ENCODE measurements around the gene SLC13A1.

The SLC13A1 gene

DNA sequence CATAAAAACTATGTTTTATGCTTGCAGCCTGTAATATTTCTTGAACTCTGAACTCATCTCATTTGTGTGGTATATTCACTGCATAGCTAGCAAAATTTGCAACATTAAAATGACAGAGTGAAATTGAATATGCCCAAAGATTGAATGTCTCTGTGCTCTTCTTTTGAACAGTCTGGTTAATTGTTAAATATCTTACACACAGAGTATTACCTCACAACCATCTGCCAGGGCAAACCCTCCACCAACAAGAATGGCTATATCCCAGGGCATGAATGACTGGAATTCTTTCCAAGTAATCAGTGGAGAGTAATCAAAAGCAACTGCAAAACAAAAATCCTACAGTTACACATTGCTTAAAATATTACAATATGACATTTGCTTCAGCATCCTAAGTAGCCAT, 76.9 kb downstream of the SLC13A1 start:
- TF ChIP-seq, protein P1, sequence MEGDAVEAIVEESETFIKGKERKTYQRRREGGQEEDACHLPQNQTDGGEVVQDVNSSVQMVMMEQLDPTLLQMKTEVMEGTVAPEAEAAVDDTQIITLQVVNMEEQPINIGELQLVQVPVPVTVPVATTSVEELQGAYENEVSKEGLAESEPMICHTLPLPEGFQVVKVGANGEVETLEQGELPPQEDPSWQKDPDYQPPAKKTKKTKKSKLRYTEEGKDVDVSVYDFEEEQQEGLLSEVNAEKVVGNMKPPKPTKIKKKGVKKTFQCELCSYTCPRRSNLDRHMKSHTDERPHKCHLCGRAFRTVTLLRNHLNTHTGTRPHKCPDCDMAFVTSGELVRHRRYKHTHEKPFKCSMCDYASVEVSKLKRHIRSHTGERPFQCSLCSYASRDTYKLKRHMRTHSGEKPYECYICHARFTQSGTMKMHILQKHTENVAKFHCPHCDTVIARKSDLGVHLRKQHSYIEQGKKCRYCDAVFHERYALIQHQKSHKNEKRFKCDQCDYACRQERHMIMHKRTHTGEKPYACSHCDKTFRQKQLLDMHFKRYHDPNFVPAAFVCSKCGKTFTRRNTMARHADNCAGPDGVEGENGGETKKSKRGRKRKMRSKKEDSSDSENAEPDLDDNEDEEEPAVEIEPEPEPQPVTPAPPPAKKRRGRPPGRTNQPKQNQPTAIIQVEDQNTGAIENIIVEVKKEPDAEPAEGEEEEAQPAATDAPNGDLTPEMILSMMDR (IDR thresholded peaks at IDR 0.05) = no peak

DNA sequence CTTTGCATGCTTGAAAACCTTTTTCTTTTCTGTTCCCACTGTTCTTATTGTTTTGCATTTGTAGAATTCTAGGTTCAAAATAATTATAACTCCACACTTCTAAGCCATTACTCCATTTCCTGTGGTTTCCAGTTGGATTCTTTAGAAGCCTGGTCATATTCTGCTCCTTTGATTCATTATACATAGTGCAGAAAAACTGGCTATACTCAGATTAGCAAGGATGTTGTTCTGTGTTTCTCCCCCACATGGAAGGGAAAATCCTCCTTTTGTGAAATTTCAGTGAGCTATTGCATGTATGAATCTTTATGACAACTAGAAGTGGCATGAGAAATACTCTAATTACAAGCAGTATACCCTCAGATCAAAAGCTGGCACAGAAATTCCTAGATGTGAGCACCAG, 79.5 kb downstream of the SLC13A1 start:
- TF ChIP-seq, protein P1 (IDR thresholded peaks at IDR 0.05) = no peak

DNA sequence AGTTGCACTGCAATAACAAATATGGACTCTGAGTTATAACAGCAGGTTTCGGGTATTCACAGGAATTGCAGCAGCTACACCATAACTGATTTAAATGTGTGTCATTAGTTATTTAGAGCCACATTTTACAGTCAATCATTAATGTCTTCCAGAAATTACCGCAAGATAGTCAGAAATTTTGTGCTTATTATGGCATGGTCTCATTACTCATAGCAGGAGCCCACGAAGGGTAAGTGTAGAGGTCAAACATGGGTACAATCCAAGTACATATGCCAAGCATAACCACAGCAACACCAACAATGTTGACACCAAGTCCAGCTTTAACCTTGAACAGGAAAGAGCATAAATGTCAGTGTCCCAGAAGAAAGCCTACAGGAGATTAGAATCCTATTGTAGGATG, 84.4 kb downstream of the SLC13A1 start:
- TF ChIP-seq, protein P1 (IDR thresholded peaks at IDR 0.05) = no peak

DNA sequence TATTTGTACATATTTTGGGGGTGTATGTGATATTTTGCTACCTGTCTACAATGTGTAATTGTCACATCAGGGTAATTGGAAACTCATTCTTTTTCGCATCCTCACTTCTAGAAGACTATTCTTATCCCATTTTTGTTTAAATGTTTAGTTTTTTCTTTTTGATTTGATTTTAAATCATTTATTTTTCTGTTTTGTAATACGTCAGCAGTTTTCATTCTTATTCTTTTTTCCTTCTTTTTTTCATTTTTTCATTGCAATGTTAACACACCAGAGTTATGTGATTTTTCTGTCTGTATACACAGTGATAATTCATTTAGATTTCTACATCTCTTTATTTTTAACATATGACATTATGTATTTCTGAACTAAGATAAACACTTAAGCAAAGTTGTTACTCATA, 85.5 kb downstream of the SLC13A1 start:
- TF ChIP-seq, protein P1 (IDR thresholded peaks at IDR 0.05) = no peak

DNA sequence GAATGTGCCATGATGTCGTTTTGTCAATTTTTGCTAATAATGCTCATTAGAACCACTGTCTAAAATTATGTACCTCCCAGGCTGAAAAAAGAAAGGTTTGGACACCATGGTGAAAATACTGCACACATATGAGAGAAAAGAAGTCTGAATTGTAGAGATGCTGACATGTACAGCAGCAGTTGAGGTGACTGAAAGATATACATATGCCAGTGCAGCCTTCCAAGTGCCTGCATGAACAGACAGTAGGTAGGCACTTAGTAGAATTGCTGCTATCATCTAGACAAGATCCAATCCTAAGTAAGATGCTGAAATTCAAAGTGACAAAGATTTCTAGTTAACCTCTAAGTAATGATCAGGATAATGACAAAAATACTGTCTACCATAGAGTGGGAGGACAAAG, 86.9 kb downstream of the SLC13A1 start:
- TF ChIP-seq, protein P1 (IDR thresholded peaks at IDR 0.05) = no peak

DNA sequence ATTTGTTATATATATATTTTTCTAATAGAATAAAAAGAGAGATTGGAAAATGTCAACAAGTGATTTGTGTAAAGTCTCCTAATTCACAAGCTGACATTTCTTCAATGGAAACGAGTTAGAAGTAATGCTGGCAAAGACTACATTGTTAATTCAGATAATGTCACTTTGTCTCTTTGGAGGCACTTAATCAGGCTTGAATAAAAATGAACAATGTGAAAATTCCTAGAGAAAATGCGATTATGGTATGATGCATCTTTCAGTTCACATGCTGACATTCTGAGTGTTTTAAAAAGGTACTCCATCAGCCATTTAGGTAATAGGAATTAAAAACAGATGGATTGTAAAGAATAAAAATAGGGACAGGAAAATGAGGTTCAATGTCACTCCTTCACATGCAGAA, 100.1 kb downstream of the SLC13A1 start:
- TF ChIP-seq, protein P1 (IDR thresholded peaks at IDR 0.05) = no peak

DNA sequence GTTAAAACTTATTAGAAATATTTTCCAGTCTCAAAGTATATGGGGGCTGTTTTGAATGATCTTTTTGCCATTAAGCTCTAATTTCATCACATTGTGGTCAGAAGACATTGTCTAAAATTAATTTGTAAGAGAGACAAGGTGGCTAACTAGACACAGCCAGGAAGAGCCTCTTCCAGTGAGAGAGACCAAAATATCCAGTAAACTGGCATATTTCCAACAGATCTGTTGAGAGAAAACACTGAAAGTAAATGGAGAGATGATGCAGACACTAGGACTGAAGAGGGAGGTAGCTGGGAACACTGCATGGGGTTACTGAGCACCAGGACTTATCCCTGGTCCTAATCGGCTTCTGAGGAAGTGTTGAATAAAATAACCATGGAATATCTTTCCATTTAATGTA, 102.8 kb downstream of the SLC13A1 start:
- TF ChIP-seq, protein P1 (IDR thresholded peaks at IDR 0.05) = no peak

DNA sequence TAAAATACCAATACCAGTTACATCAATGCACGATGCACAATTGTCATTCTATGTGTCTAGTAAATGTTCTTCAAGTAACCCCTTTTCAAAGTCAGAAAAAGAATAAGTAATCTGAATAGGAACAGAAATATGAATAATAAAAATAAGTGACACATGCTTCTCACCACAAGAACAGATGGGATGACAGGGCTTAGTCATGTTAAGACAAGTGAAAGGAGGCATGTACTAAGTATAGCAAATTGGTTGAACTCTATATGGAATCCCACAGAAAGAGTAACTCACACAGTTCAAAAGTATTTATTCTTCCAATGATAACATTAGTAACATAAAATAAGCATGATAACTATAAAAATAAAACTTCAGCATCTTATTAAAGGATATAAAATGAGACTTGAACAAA, 103.3 kb downstream of the SLC13A1 start:
- TF ChIP-seq, protein P1 (IDR thresholded peaks at IDR 0.05) = no peak

Measured in LNCAP (cell line).